MCF 10A (cell line): Measurements from ENCODE around the gene EEF1E1. TPM values are rescaled to one million over a fixed set of nuclear protein-coding genes. Genes with fewer than 3 reads are reported as not detected.

Experiments
- BruUV-seq: library from RNA; stranded (reverse); fragments of 400-500 nt; replicated peaks from 2 replicates; lab custom pipeline; 2021; lab: Mats Ljungman, UMichigan
- CTCF ChIA-PET: fragments of 300-600 bp; sonication (Branson Sonifier 250); formaldehyde crosslinking; extraction: SDS; loops from one replicate; lab custom pipeline; 2021; ENCODE audit warnings: antibody characterized with exemption, inconsistent platforms; lab: Yijun Ruan, JAX
- POLR2A ChIA-PET: fragments of 300-600, 350-650 bp; sonication (Branson Sonifier 250); formaldehyde crosslinking; extraction: SDS; loops from one replicate; lab custom pipeline; 2020; ENCODE audit warnings: antibody characterized with exemption, inconsistent platforms; lab: Yijun Ruan, JAX
- DNase-seq: peaks from one replicate; pipeline ENCODE4 v3.0.0-alpha.2; 2018; ENCODE audit not compliant: unreplicated experiment
- H3K27ac Mint-ChIP-seq: one replicate; pipeline ENCODE4 v1.8.0; 2022; ENCODE audit warnings: mild to moderate bottlenecking, low read depth, mixed read lengths; ENCODE audit not compliant: unreplicated experiment
- H3K27me3 Mint-ChIP-seq: one replicate; pipeline ENCODE4 v1.8.0; 2022; ENCODE audit warnings: mixed read lengths; ENCODE audit not compliant: insufficient read depth, unreplicated experiment
- H3K36me3 Mint-ChIP-seq: one replicate; pipeline ENCODE4 v1.8.0; 2022; ENCODE audit warnings: mild to moderate bottlenecking, moderate library complexity, mixed read lengths; ENCODE audit not compliant: insufficient read depth, unreplicated experiment
- H3K4me1 Mint-ChIP-seq: one replicate; pipeline ENCODE4 v1.8.0; 2022; ENCODE audit warnings: mixed read lengths; ENCODE audit not compliant: insufficient read depth, unreplicated experiment
- H3K4me3 Mint-ChIP-seq: one replicate; pipeline ENCODE4 v1.8.0; 2022; ENCODE audit warnings: mild to moderate bottlenecking, moderate library complexity, mixed read lengths; ENCODE audit not compliant: unreplicated experiment
- H3K9me3 Mint-ChIP-seq: one replicate; pipeline ENCODE4 v1.8.0; 2022; ENCODE audit warnings: mixed read lengths; ENCODE audit not compliant: unreplicated experiment
- CTCF ChIP-seq: fragments of 200-600 bp; IDR thresholded peaks from one replicate; pipeline ENCODE4 v1.8.0; 2022; ENCODE audit warnings: antibody characterized with exemption, mild to moderate bottlenecking; ENCODE audit not compliant: unreplicated experiment
- intact Hi-C: fragments of 100-400 bp; cut with micrococcal nuclease; formaldehyde crosslinking; loops from 2 replicates; pipeline ENCODE4 v1.14.1; 2022
- total RNA-seq: library from RNA; stranded (reverse); gene quantifications from 2 replicates; pipeline ENCODE4 v1.2.3, GENCODE V29; 2022

The EEF1E1 gene
- total RNA-seq, 1 experiment from 2014 or later = 56.7 TPM

GRCh38 chr6:8090650-8091049, 11.7 kb downstream of the EEF1E1 start:
- BruUV-seq = no TSS peak
- peaks cover 85% of the 10 kb centered on the region for H3K36me3 Mint-ChIP-seq
- CTCF ChIA-PET = no interaction called here
- intact Hi-C loops = no loop called here
- no peak for TF ChIP-seq CTCF
- DNase-seq = no peak
- H3K27ac Mint-ChIP-seq = no peak overlapping the region
- H3K9me3 Mint-ChIP-seq = peaks cover 8% of the 10 kb centered on the region
- POLR2A ChIA-PET = interaction anchor here (1.0 kb wide), 1 partner anchor 10 kb away, joined by 3 read pairs; no protein-coding TSS in a partner anchor
- peaks cover 7% of the 10 kb centered on the region for H3K4me1 Mint-ChIP-seq
- H3K27me3 Mint-ChIP-seq = no peaks in the 10 kb centered on the region
- H3K4me3 Mint-ChIP-seq = no peak overlapping the region

GRCh38 chr6:8088886-8089285, 13.5 kb downstream of the EEF1E1 start:
- Mint-ChIP-seq H3K4me3 (no peak overlapping the region), H3K36me3 (peaks cover 73% of the 10 kb centered on the region), H3K27me3 (no peaks in the 10 kb centered on the region), H3K27ac (peak overlapping the region; percentile 25), H3K4me1 (peaks cover 7% of the 10 kb centered on the region), H3K9me3 (peaks cover 8% of the 10 kb centered on the region)
- no TSS peak for BruUV-seq
- TF ChIP-seq CTCF = no peak
- POLR2A ChIA-PET = interaction anchor here (1.2 kb wide), 1 partner anchor 13 kb away, joined by 4 read pairs; the partner anchor contains the start of gene EEF1E1
- intact Hi-C loops = no loop called here
- no peak for DNase-seq
- CTCF ChIA-PET = interaction anchor here (0.5 kb wide), 1 partner anchor 301 kb away, joined by 3 read pairs; no protein-coding TSS in a partner anchor

GRCh38 chr6:8087870-8088754, 14.2 kb downstream of the EEF1E1 start:
- TF ChIP-seq CTCF = no peak
- H3K4me3 Mint-ChIP-seq = no peak overlapping the region
- no TSS peak for BruUV-seq
- no peak overlapping the region for H3K27ac Mint-ChIP-seq
- no peak for DNase-seq
- H3K36me3 Mint-ChIP-seq = peaks cover 66% of the 10 kb centered on the region
- H3K27me3 Mint-ChIP-seq = no peaks in the 10 kb centered on the region
- ChIA-PET POLR2A (interaction anchor here (1.2 to 4.5 kb wide), 2 partner anchors 14 kb away, joined by 4 to 44 read pairs; partner anchors contain the start of gene EEF1E1), CTCF (interaction anchor here (0.6 to 0.7 kb wide), 2 partner anchors 1034 to 1368 kb away, joined by 3 to 5 read pairs; no protein-coding TSS in a partner anchor)
- intact Hi-C loops = no loop called here
- peaks cover 15% of the 10 kb centered on the region for H3K4me1 Mint-ChIP-seq
- H3K9me3 Mint-ChIP-seq = peaks cover 8% of the 10 kb centered on the region

GRCh38 chr6:8086755-8087306, 15.5 kb downstream of the EEF1E1 start:
- no peak for TF ChIP-seq CTCF
- Mint-ChIP-seq H3K4me1 (peaks cover 21% of the 10 kb centered on the region), H3K4me3 (no peak overlapping the region), H3K27me3 (no peaks in the 10 kb centered on the region), H3K27ac (peak overlapping the region; percentile 50), H3K36me3 (peaks cover 62% of the 10 kb centered on the region), H3K9me3 (peaks cover 8% of the 10 kb centered on the region)
- intact Hi-C loops = no loop called here
- ChIA-PET CTCF (interaction anchor here (0.7 kb wide), 1 partner anchor 1035 kb away, joined by 3 read pairs; no protein-coding TSS in a partner anchor), POLR2A (interaction anchor here (4.5 kb wide), 1 partner anchor 15 kb away, joined by 44 read pairs; the partner anchor contains the start of gene EEF1E1)
- no TSS peak for BruUV-seq
- no peak for DNase-seq
